Left cardiac atrium (tissue), 2 donors: ENCODE results near the gene NLRP14. TPM values are rescaled to one million over a fixed set of nuclear protein-coding genes. Genes with fewer than 3 reads are reported as not detected.

ENCODE experiments used
- total RNA-seq, 2 donors: library from RNA; stranded (reverse); fragmentation: NEBNext Ultra II Directional; extraction: Animal tissue kit (Norgen Biotek cat#: 25700); gene quantifications; one replicate each; pipeline ENCODE4 v1.2.1, GENCODE V29; 2021
- donor health status: DM: no; HTN: yes; CAD: no; lungs with severe emphysema.
- donor health status: DM: yes; HTN: yes; CAD: no.

Gene NLRP14
- total RNA-seq, 2 donors from 2014 or later, result not detected

Other genes with a start within 250 kb of the NLRP14 start
- under 1 TPM; 0.08 to 0.15 TPM for gene OR2AG2, start 248.5 kb upstream of the NLRP14 start, total RNA-seq
- not detected for gene OR2AG1, start 237.5 kb upstream of the NLRP14 start, total RNA-seq
- gene OR6A2, start 220.8 kb upstream of the NLRP14 start, total RNA-seq, result under 1 TPM in 1 of 2 donors, not detected in 1; 0.08 TPM
- gene OR10A5, start 174.8 kb upstream of the NLRP14 start, total RNA-seq, result not detected
- gene OR10A2, start 157.4 kb upstream of the NLRP14 start, total RNA-seq, result not detected
- gene OR10A4, start 143.9 kb upstream of the NLRP14 start, total RNA-seq, result not detected
- not detected for gene OR2D2, start 128.0 kb upstream of the NLRP14 start, total RNA-seq
- gene OR2D3, start 99.5 kb upstream of the NLRP14 start, total RNA-seq, result not detected
- 1 to 10 TPM in 1 of 2 donors, under 1 TPM in 1; 0.89 to 1.0 TPM for gene ZNF215, start 94.1 kb upstream of the NLRP14 start, total RNA-seq
- gene ZNF214, start 133 bp upstream of the NLRP14 start, total RNA-seq, result 1 to 10 TPM; 1.4 to 1.5 TPM
- gene RBMXL2, start 68.5 kb downstream of the NLRP14 start, total RNA-seq, result not detected
- under 1 TPM; 0.08 to 0.24 TPM for gene SYT9, start 231.4 kb downstream of the NLRP14 start, total RNA-seq